ENCODE results near the gene SLC38A8.

- no peak for TF ChIP-seq CTCF (conservative IDR thresholded peaks at IDR 0.05)
- no peak for TF ChIP-seq ZFX (IDR thresholded peaks at IDR 0.05)
Measured at GRCh38 chr16:83968891-83969649, 73.5 kb downstream of the SLC38A8 start.
